Hepatocyte (in vitro differentiated cells): ENCODE measurements around the gene AP3S2. TPM values are rescaled to one million over a fixed set of nuclear protein-coding genes. Genes with fewer than 3 reads are reported as not detected.

ENCODE experiments used
- DNase-seq: peaks from one replicate; pipeline ENCODE4 v3.0.0-alpha.2; 2016; ENCODE audit warnings: low spot score
- H2AFZ ChIP-seq: fragments of 200-600 bp; sonication (generic); 2 replicates; pipeline ENCODE4 v1.6.0; 2016; ENCODE audit warnings: antibody characterized with exemption, mild to moderate bottlenecking
- H3K27ac ChIP-seq: fragments of 200-600 bp; sonication (generic); 2 replicates; pipeline ENCODE4 v1.5.1; 2016; ENCODE audit warnings: mild to moderate bottlenecking
- H3K27me3 ChIP-seq: fragments of 200-600 bp; sonication (generic); 2 replicates; pipeline ENCODE4 v1.6.1; 2016
- H3K36me3 ChIP-seq: fragments of 200-600 bp; sonication (generic); replicated peaks from 2 replicates; pipeline ENCODE4 v1.5.1; 2016; ENCODE audit warnings: low read depth; ENCODE audit not compliant: insufficient read depth
- H3K4me1 ChIP-seq: fragments of 200-600 bp; sonication (generic); 2 replicates; pipeline ENCODE4 v1.5.1; 2016; ENCODE audit warnings: mild to moderate bottlenecking, moderate library complexity; ENCODE audit not compliant: insufficient read depth
- H3K4me2 ChIP-seq: fragments of 200-600 bp; sonication (generic); 2 replicates; pipeline ENCODE4 v1.6.0; 2016
- H3K4me3 ChIP-seq: fragments of 200-600 bp; sonication (generic); 2 replicates; pipeline ENCODE4 v1.5.1; 2016; ENCODE audit warnings: mild to moderate bottlenecking
- H3K79me2 ChIP-seq: fragments of 200-600 bp; sonication (generic); 2 replicates; pipeline ENCODE4 v1.6.0; 2017; ENCODE audit warnings: mild to moderate bottlenecking
- H3K9me2 ChIP-seq: fragments of 200-600 bp; sonication (generic); replicated peaks from 2 replicates; pipeline ENCODE4 v1.6.0; 2017; ENCODE audit warnings: mild to moderate bottlenecking; ENCODE audit not compliant: insufficient read depth
- H3K9me3 ChIP-seq: fragments of 200-600 bp; sonication (generic); 2 replicates; pipeline ENCODE4 v1.5.1; 2016; ENCODE audit warnings: low read depth, mild to moderate bottlenecking
- H4K20me1 ChIP-seq: fragments of 200-600 bp; sonication (generic); 2 replicates; pipeline ENCODE4 v1.6.0; 2016; ENCODE audit warnings: mild to moderate bottlenecking; ENCODE audit not compliant: insufficient read depth, poor library complexity, severe bottlenecking
- EZH2 ChIP-seq: fragments of 200-600 bp; sonication (generic); IDR thresholded peaks from 2 replicates; pipeline ENCODE4 v1.6.1; 2016; ENCODE audit warnings: antibody characterized with exemption, mild to moderate bottlenecking, borderline replicate concordance
- EZH2phosphoT487 ChIP-seq: fragments of 200-600 bp; sonication (generic); IDR thresholded peaks from one replicate; pipeline ENCODE4 v1.6.1; 2018; ENCODE audit warnings: antibody characterized with exemption, mild to moderate bottlenecking, low read depth, moderate library complexity; ENCODE audit not compliant: unreplicated experiment, severe bottlenecking
- WGBS: methylation state at CpG from one replicate; pipeline ENCODE4 v1.1.6; 2016; ENCODE audit warnings: low lambda C conversion rate; ENCODE audit errors: missing lambda C conversion rate; 5-methylcytosine and 5-hydroxymethylcytosine counted together
- microRNA-seq: library from miRNA; unstranded; fragments of <30 nt; microRNA quantifications from one replicate; pipeline ENCODE4, GENCODE V29; 2017
- polyA plus RNA-seq: library from polyadenylated mRNA; unstranded; fragments of >200 nt; fragmentation: Nextera tagmentation; extraction: Ambion mirVana; gene quantifications from 2 replicates; pipeline ENCODE4 v1.2.1, GENCODE V29; 2016
- small RNA-seq: library from RNA; depleted of rRNA; stranded (forward); fragments of <200 nt; gene quantifications from one replicate; pipeline ENCODE3, GENCODE V24; 2014
- total RNA-seq: library from RNA; depleted of rRNA; stranded (reverse); fragments of >200 nt; gene quantifications from 2 replicates; pipeline ENCODE4 v1.2.3, GENCODE V29; 2014
- TF ChIP-seq, protein P1 (sequence below): fragments of 200-600 bp; sonication (generic); IDR thresholded peaks from 2 replicates; pipeline ENCODE4 v1.5.1; 2016; ENCODE audit warnings: antibody characterized with exemption, mild to moderate bottlenecking; ENCODE audit not compliant: poor library complexity

The AP3S2 gene
- total and polyA plus RNA-seq, 2 experiments from 2014 or later, result 14.2 to 61.2 TPM

DNA sequence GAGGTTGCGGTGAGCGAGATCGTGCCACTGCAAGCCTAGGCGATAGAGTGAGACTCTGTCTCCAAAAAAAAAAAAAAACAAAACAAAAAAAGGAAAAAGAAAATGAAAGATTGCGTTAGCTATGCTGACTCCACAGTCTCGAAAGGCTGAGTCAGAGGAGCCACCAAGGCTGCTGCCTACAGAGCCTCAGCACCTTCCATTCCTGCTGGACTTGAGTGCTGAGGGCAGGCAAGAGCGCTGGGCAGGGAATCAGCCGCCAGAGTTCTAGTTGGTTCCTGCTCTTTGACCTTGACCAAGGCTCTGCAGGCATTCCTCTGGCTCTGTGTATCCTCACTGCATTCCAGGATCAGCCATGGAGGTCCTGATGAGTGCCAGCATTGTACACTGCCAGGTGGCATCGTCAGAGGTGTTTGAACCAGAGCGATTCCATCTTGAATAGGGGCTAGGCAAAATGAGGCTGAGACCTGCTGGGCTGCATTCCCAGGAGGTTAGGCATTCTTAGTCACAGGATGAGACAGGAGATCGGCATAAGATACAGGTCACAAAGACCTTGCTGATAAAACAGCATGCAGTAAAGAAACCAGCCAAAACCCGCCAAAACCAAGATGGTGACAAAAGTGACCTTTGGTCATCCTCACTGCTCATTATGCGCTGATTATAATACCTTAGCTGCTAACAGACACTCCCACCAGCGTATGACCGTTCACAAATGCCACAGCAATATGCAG is 111.7 kb downstream of the AP3S2 start:
- Histone ChIP-seq H3K27me3 (no peaks in the 10 kb centered on the region), H2AFZ (no peak overlapping the region), H3K9me2 (no peaks in the 10 kb centered on the region), H3K27ac (peak overlapping the region; percentile 76), H4K20me1 (no peaks in the 10 kb centered on the region), H3K4me3 (no peak overlapping the region), H3K79me2 (no peaks in the 10 kb centered on the region), H3K9me3 (no peaks in the 10 kb centered on the region), H3K36me3 (no peaks in the 10 kb centered on the region), H3K4me2 (no peak overlapping the region), H3K4me1 (peaks cover 34% of the 10 kb centered on the region)
- peak; percentile 64 for DNase-seq
- no peak for TF ChIP-seq EZH2
- TF ChIP-seq, protein P1, sequence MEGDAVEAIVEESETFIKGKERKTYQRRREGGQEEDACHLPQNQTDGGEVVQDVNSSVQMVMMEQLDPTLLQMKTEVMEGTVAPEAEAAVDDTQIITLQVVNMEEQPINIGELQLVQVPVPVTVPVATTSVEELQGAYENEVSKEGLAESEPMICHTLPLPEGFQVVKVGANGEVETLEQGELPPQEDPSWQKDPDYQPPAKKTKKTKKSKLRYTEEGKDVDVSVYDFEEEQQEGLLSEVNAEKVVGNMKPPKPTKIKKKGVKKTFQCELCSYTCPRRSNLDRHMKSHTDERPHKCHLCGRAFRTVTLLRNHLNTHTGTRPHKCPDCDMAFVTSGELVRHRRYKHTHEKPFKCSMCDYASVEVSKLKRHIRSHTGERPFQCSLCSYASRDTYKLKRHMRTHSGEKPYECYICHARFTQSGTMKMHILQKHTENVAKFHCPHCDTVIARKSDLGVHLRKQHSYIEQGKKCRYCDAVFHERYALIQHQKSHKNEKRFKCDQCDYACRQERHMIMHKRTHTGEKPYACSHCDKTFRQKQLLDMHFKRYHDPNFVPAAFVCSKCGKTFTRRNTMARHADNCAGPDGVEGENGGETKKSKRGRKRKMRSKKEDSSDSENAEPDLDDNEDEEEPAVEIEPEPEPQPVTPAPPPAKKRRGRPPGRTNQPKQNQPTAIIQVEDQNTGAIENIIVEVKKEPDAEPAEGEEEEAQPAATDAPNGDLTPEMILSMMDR, result no peak
- TF ChIP-seq EZH2phosphoT487, result no peak
- 73% methylated on average over 15 of the region's 15 CpGs for WGBS

DNA sequence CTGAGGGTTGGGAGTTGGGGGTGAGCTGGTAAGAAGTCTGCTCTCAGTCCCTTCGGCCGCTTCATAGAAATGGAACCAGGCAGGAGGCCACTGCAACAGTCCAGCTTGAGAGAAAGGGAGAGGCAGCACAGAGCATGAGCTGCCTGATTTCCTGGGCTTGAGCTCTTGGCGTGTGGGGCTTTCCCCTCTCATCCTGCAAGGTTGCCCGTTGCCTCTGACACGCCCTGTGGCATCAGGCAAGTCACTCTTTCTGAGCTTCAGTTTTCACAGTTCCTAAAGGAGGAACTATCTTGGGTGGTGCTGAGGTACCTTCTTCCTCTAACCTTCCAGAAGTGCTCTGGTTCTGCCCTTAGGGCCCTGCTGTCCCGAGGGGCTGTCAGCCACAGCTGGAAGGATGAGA is 112.7 kb downstream of the AP3S2 start:
- peak overlapping the region; percentile 76 for H3K27ac ChIP-seq
- no peaks in the 10 kb centered on the region for H3K9me2 ChIP-seq
- no peaks in the 10 kb centered on the region for H3K79me2 ChIP-seq
- WGBS, result 85% methylated on average over 6 of the region's 6 CpGs
- H3K4me1 ChIP-seq, result peaks cover 37% of the 10 kb centered on the region
- TF ChIP-seq, protein P1, result no peak
- TF ChIP-seq EZH2, result no peak
- TF ChIP-seq EZH2phosphoT487, result no peak
- H2AFZ ChIP-seq, result no peak overlapping the region
- H4K20me1 ChIP-seq, result no peaks in the 10 kb centered on the region
- H3K4me2 ChIP-seq, result no peak overlapping the region
- no peaks in the 10 kb centered on the region for H3K27me3 ChIP-seq
- H3K4me3 ChIP-seq, result no peak overlapping the region
- no peak for DNase-seq
- H3K9me3 ChIP-seq, result no peaks in the 10 kb centered on the region
- H3K36me3 ChIP-seq, result no peaks in the 10 kb centered on the region

- DNase-seq, result no peak
- no peak overlapping the region for H3K4me2 ChIP-seq
- no peak overlapping the region for H3K4me3 ChIP-seq
- TF ChIP-seq EZH2phosphoT487 (no peak), EZH2 (no peak)
- TF ChIP-seq, protein P1, result no peak
- no peaks in the 10 kb centered on the region for H3K79me2 ChIP-seq
- no peaks in the 10 kb centered on the region for H3K27me3 ChIP-seq
- no peak overlapping the region for H3K27ac ChIP-seq
- H2AFZ ChIP-seq, result no peak overlapping the region
- peaks cover 39% of the 10 kb centered on the region for H3K4me1 ChIP-seq
- no peaks in the 10 kb centered on the region for H3K36me3 ChIP-seq
- 87% methylated on average over 6 of the region's 6 CpGs for WGBS
- H4K20me1 ChIP-seq, result no peaks in the 10 kb centered on the region
- H3K9me2 ChIP-seq, result no peaks in the 10 kb centered on the region
- no peaks in the 10 kb centered on the region for H3K9me3 ChIP-seq
Measured at GRCh38 chr15:89780601-89781000, 113.2 kb downstream of the AP3S2 start.

Small RNA genes lying within 50 kb of the gene (microRNA-seq; reads per million reads assigned to microRNA genes)
- gene MIR5009 (not detected), gene MIR5094 (not detected)

Small RNA genes lying within 50 kb of the gene (small RNA-seq; reads per million reads assigned to genes)
- gene MIR5009 (not detected), gene MIR5094 (0.09 reads per million), gene RNU6-1111P (not detected), gene RNU7-111P (not detected)

Other genes with a start within 250 kb of the AP3S2 start
- 3.0 and 5.3 TPM in 2 replicates for gene KIF7, start 238.5 kb downstream of the AP3S2 start, total RNA-seq
- gene KIF7, start 238.5 kb downstream of the AP3S2 start, polyA plus RNA-seq, result 3.1 and 5.0 TPM in 2 replicates
- 3.5 and 6.3 TPM in 2 replicates for gene PLIN1, start 214.6 kb downstream of the AP3S2 start, total RNA-seq
- 2.6 and 6.8 TPM in 2 replicates for gene PLIN1, start 214.6 kb downstream of the AP3S2 start, polyA plus RNA-seq
- 10.7 and 12.7 TPM in 2 replicates for gene PEX11A, start 203.2 kb downstream of the AP3S2 start, total RNA-seq
- gene PEX11A, start 203.2 kb downstream of the AP3S2 start, polyA plus RNA-seq, result 7.6 and 10.0 TPM in 2 replicates
- gene WDR93, start 203.2 kb downstream of the AP3S2 start, total RNA-seq, result 0.13 TPM in 1 of 2 replicates, not detected in the other
- gene WDR93, start 203.2 kb downstream of the AP3S2 start, polyA plus RNA-seq, result 0.57 TPM in 1 of 2 replicates, not detected in the other
- gene MESP1, start 142.7 kb downstream of the AP3S2 start, total RNA-seq, result 0.48 and 0.50 TPM in 2 replicates
- 1.0 and 2.7 TPM in 2 replicates for gene MESP1, start 142.7 kb downstream of the AP3S2 start, polyA plus RNA-seq
- gene MESP2, start 117.7 kb downstream of the AP3S2 start, total RNA-seq, result 0.30 and 1.2 TPM in 2 replicates
- not detected in 2 replicates for gene MESP2, start 117.7 kb downstream of the AP3S2 start, polyA plus RNA-seq
- 115 and 137 TPM in 2 replicates for gene ANPEP, start 79.1 kb downstream of the AP3S2 start, total RNA-seq
- 123 and 166 TPM in 2 replicates for gene ANPEP, start 79.1 kb downstream of the AP3S2 start, polyA plus RNA-seq
- 6.8 and 8.6 TPM in 2 replicates for gene ARPIN, start 19.0 kb upstream of the AP3S2 start, total RNA-seq
- 3.8 and 6.5 TPM in 2 replicates for gene ARPIN, start 19.0 kb upstream of the AP3S2 start, polyA plus RNA-seq
- 14.2 and 17.2 TPM in 2 replicates for gene ZNF710, start 107.3 kb upstream of the AP3S2 start, total RNA-seq
- 14.5 and 19.7 TPM in 2 replicates for gene ZNF710, start 107.3 kb upstream of the AP3S2 start, polyA plus RNA-seq
- 157 and 163 TPM in 2 replicates for gene IDH2, start 208.5 kb upstream of the AP3S2 start, total RNA-seq
- gene IDH2, start 208.5 kb upstream of the AP3S2 start, polyA plus RNA-seq, result 310 and 327 TPM in 2 replicates